Activated T-cell treated with anti-CD3 and anti-CD28 coated beads, Interleukin-2, amount 50 U/mL, for 4 hours (primary cell): ENCODE measurements around the gene PDILT. TPM values are rescaled to one million over a fixed set of nuclear protein-coding genes. Genes with fewer than 3 reads are reported as not detected.

ENCODE experiments used
- ATAC-seq, 2 donors: fragments of 200-7000 bp; cut with Tn5 transposase; one replicate each; pipeline ENCODE4 v1.10.0; 2021
- DNase-seq: peaks from one replicate; pipeline ENCODE4 v3.0.0-alpha.2; 2020
- H3K27me3 Mint-ChIP-seq: one replicate; pipeline ENCODE4 v1.8.0; 2021; ENCODE audit warnings: low read depth, mixed read lengths
- H3K36me3 Mint-ChIP-seq: one replicate; pipeline ENCODE4 v1.8.0; 2022; ENCODE audit warnings: mixed read lengths; ENCODE audit not compliant: insufficient read depth
- H3K4me1 Mint-ChIP-seq: one replicate; pipeline ENCODE4 v1.8.0; 2021; ENCODE audit warnings: low read depth, mixed read lengths
- H3K4me3 Mint-ChIP-seq: one replicate; pipeline ENCODE4 v1.8.0; 2021; ENCODE audit warnings: mild to moderate bottlenecking, moderate library complexity, mixed read lengths
- H3K9me3 Mint-ChIP-seq: one replicate; pipeline ENCODE4 v1.8.0; 2021; ENCODE audit warnings: mixed read lengths
- total RNA-seq, 3 donors: library from RNA; stranded (reverse); gene quantifications; one replicate each; pipeline ENCODE4 v1.2.1, GENCODE V29; 2021

Gene PDILT
- total RNA-seq, 3 donors from 2014 or later = not detected

DNA sequence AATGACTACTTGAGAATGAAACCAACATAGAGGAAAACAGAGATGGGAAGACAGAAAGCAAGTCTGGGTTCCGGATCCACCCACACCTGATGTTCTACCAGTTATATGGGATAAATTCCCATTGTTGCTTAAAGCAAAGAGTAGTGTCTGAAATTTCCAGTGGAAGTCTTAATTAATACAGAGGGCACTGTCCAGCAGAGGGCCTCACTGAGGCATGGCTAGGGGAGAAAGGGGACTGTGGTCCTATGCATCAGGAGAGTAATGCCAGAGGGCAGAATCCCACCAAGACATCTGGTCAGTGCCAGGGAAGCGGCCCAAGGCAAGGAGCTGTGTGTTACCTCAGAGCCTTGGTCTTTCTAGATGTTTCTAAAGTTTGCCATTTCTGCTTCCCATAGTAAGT lies 44.5 kb downstream of the PDILT start:
- Mint-ChIP-seq H3K4me1 (no peaks in the 10 kb centered on the region), H3K27me3 (peaks cover 17% of the 10 kb centered on the region), H3K36me3 (no peaks in the 10 kb centered on the region), H3K9me3 (no peaks in the 10 kb centered on the region), H3K4me3 (no peak overlapping the region)
- DNase-seq (no peak), ATAC-seq (no peak)

DNA sequence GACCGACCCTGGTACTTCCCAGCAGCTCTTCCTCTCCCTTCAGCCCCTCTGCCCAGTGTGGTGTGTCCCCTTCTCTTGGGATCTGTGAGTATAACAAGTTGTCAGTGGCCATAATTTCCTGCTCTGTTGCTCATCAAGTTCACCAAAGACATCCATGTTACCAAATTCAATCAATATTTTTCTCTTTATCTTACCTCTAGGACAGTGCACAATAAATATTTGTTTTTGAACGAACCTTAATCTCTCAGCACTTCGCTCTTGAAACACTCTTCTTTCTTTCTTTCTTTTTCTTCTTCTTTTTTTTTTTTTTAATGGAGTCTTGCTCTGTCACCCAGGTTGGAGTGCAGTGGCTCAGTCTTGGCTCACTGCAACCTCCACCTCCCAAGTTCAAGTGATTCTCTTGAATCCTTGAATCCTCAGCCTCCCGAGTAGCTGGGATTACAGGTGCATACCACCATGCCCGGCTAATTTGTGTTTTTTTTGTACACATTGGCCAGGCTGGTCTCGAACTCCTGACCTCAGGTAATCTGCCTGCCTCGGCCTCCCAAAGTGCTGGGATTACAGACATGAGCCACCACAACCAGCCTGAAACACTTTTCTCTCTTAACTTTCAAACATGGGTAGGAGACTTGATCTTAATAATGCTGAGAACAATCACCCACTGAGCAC lies 49.3 kb downstream of the PDILT start:
- no peak overlapping the region for H3K4me3 Mint-ChIP-seq

DNA sequence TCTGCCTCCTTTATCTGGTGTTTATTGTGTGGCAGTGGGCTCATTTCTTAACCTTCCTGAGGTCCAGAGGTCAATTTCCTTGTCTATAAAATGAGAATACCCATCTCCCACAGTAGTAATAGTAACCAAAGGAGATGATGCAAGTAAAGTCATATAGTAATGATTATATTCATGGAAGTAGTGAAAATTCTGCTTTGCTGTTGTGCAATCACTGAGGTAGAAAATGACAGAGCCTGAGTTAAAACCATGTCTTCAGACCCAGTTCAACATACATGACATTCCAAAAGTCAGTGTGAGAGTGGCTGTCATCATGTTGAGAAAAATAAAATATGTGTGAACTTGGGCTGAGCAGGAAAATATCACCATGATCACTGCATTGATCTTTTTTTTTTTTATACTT lies 51.2 kb downstream of the PDILT start:
- no peaks in the 10 kb centered on the region for H3K4me1 Mint-ChIP-seq
- no peaks in the 10 kb centered on the region for H3K36me3 Mint-ChIP-seq
- no peak overlapping the region for H3K4me3 Mint-ChIP-seq
- no peaks in the 10 kb centered on the region for H3K9me3 Mint-ChIP-seq
- ATAC-seq (no peak), DNase-seq (no peak)
- peaks cover 20% of the 10 kb centered on the region for H3K27me3 Mint-ChIP-seq

More for the DNA sequence above, 49.3 kb downstream of the PDILT start:
- H3K4me1 Mint-ChIP-seq = no peaks in the 10 kb centered on the region
- ATAC-seq (no peak), DNase-seq (no peak)
- H3K9me3 Mint-ChIP-seq = no peaks in the 10 kb centered on the region
- no peaks in the 10 kb centered on the region for H3K36me3 Mint-ChIP-seq
- peaks cover 20% of the 10 kb centered on the region for H3K27me3 Mint-ChIP-seq

DNA sequence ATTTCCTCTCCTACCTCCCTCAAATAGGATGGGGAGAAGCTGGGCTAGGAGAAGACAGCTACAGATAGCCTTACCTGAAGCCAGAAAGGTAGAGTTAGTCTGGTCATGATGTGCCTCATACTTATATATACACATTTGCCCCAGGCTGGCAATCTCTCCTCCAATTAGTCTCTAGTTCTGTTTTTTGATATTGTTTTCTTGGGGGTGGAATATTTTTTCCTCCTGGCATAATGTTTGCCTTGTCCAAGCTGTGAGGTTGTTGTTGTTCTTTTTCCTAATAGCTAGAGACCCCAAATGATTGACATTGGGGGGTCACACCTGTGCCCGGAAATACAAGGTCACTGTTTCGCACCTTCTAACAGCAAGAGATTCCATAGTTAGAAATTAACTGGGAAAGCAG lies 51.9 kb downstream of the PDILT start, which contains the start of gene UMOD:
TSS of gene UMOD (minus strand) at position 101 of the 400 bp plus-strand sequence. CDS start 1,978 bp downstream, outside the sequence.
- ATAC-seq = no peak
- Mint-ChIP-seq H3K36me3 (no peaks in the 10 kb centered on the region), H3K27me3 (peaks cover 20% of the 10 kb centered on the region), H3K4me1 (no peaks in the 10 kb centered on the region), H3K4me3 (no peak within 1 kb of the TSS), H3K9me3 (no peaks in the 10 kb centered on the region)
- no peak for DNase-seq

DNA sequence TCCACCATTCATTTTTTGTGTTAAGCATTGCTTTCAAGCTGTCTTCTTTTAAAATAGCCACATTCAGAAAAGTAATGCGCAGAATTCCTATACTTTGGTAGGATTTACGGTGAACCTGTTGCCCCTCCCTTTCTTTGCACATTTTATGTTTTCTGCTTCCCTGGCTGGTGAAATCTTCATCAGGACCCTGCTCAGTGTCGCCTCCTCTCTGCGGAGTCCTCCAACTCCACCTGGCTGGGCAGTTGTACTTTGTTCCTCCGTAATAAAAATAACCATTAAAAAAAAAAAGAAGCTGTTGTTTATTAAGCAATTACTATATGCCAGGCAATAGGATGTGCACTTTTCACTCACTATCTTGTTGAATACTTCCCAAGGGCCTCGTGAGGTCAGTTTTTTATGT lies 54.9 kb downstream of the PDILT start:
- ATAC-seq = no peak
- H3K36me3 Mint-ChIP-seq = no peaks in the 10 kb centered on the region
- H3K27me3 Mint-ChIP-seq = peaks cover 6% of the 10 kb centered on the region
- H3K9me3 Mint-ChIP-seq = no peaks in the 10 kb centered on the region
- no peaks in the 10 kb centered on the region for H3K4me1 Mint-ChIP-seq
- no peak for DNase-seq
- H3K4me3 Mint-ChIP-seq = no peak overlapping the region

DNA sequence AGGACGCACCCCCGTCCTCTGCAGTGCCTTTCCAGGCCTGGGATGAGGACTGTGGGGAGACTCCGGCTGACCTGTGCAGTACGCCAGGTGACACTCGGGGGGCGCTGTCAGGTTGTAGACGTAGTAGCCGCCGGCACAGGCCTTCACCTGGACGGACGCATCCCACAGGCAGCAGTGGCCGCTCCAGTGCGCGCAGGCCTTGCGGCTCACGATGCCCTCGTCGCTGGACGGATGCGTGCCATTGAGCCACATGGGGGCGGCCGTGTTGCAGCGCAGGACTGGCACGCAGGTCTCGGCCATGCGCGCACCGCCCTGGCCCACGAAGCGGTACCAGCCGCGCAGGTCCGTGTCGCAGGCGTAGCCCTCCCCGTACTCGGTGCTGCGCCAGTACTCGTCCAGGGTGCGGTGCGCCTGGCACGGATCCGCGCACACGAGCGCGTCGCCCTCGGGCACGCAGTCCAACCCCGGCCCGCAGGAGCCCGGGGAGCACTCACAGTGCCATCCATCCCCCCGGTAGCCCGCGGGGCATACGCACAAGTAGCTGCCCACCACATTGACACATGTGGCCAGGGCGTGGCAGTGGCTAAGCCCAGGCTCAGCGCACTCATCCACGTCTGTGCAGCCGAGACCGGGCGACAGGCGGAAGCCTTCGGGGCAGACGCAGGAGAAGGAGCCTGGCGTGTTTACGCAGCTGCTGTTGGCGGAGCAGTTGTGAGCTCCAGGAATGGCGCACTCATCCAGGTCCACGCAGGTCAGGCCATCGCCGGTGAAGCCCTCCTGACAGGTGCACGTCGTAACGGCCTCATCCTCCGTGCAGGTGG lies 56.0 kb downstream of the PDILT start:
- no peaks in the 10 kb centered on the region for H3K4me1 Mint-ChIP-seq
- H3K4me3 Mint-ChIP-seq = no peak overlapping the region
- no peaks in the 10 kb centered on the region for H3K9me3 Mint-ChIP-seq
- H3K36me3 Mint-ChIP-seq = no peaks in the 10 kb centered on the region
- DNase-seq = no peak
- H3K27me3 Mint-ChIP-seq = peaks cover 1% of the 10 kb centered on the region
- no peak for ATAC-seq

DNA sequence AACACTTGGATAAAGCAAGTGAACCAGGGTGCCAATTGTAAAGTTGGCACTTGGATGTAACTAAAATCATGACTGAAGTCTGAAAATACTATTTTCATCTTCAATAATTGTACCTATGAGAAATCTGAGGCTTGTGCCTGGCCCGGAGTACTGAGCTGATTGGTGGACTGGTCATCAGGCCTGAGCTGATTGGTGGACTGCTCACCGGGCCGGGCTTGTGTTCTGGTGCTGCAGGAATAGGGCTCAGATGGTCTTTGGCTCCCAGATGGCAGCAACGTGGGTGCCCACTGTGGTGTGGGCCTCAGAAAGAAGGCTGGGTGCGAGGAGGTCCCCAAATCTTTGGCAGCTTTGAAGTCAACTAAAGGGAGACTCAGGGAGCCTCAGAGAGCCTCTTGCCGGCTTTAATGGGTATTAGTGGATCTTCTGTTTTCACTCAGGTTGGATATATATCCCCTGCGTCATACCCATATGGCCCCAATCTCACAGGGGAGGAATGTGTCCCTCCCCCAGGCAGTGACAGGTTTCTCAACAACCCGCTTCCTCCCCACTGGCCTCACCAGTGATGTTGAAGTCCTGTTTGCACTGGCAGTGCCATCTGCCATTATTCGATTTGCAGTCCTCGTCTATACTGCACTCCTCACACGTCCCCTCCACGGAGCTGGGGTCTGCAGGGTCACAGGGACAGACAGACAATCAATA lies 56.7 kb downstream of the PDILT start:
- DNase-seq (no peak), ATAC-seq (no peak)
- H3K4me1 Mint-ChIP-seq = no peaks in the 10 kb centered on the region
- H3K27me3 Mint-ChIP-seq = peaks cover 1% of the 10 kb centered on the region
- H3K36me3 Mint-ChIP-seq = no peaks in the 10 kb centered on the region
- no peak overlapping the region for H3K4me3 Mint-ChIP-seq
- H3K9me3 Mint-ChIP-seq = no peaks in the 10 kb centered on the region

DNA sequence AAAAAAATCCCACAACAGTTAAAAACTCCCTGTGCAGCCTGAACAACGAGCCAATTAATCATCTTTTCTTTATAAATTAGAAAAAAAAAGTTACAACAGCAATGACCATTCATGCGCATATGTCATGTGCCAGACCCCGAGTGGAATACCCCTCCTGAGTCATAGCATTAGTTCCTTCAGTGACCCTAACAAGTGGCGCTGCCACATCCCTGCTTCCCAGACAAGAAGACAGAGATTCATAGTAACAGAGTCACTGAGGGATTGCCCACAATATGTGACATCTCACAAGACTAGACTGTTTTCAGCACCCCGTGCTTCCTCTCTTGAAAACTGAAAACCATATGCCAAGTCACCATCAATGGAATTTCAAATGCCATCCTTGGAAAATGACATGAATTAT lies 59.9 kb downstream of the PDILT start:
- H3K9me3 Mint-ChIP-seq = no peaks in the 10 kb centered on the region
- ATAC-seq (no peak), DNase-seq (no peak)
- no peak overlapping the region for H3K4me3 Mint-ChIP-seq
- H3K27me3 Mint-ChIP-seq = no peaks in the 10 kb centered on the region
- no peaks in the 10 kb centered on the region for H3K4me1 Mint-ChIP-seq
- H3K36me3 Mint-ChIP-seq = no peaks in the 10 kb centered on the region

DNA sequence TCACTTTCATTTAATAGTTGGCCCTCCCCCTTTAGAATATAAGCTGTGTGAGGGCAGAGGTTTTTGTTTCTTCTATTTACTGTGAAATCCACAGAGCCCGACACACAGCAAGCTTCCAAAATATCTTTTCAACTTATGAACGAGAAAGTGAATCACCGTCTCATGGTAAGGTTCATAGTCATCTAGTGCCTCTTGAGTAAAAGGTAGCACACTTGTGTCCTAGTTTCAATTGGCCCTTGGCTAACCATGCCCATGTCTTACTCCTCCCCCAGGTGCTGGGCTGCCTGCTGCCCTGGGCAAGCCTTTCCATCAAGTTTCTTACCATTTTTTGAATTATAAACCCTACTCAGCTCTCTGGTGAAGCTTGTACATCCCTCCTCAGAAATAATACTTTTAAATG lies 64.8 kb downstream of the PDILT start:
- no peak overlapping the region for H3K4me3 Mint-ChIP-seq
- no peak for ATAC-seq
- H3K4me1 Mint-ChIP-seq = no peaks in the 10 kb centered on the region
- H3K27me3 Mint-ChIP-seq = peaks cover 3% of the 10 kb centered on the region
- no peaks in the 10 kb centered on the region for H3K36me3 Mint-ChIP-seq
- H3K9me3 Mint-ChIP-seq = no peaks in the 10 kb centered on the region
- no peak for DNase-seq

DNA sequence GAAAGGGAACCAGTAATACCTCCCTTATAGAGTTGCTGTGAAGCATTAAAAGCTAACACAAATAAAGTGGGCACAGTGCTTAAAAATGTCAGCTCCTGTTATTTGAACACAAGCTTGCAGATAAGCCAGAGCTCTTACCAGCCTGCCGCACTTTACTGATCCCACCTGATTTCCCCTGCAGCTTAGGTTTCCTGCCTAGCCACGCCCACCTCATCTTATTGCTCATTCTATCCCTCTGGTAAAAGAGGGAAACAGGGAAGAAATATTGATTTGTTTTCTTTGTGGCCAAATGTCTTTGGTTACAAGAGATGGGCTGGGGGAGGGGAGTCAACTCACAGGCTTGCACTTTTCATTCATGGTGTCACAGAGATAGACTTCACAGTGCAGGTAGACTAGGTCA lies 67.6 kb downstream of the PDILT start:
- Mint-ChIP-seq H3K4me3 (no peak overlapping the region), H3K9me3 (no peaks in the 10 kb centered on the region), H3K4me1 (no peaks in the 10 kb centered on the region), H3K27me3 (peaks cover 6% of the 10 kb centered on the region), H3K36me3 (no peaks in the 10 kb centered on the region)
- ATAC-seq = no peak
- DNase-seq = no peak

DNA sequence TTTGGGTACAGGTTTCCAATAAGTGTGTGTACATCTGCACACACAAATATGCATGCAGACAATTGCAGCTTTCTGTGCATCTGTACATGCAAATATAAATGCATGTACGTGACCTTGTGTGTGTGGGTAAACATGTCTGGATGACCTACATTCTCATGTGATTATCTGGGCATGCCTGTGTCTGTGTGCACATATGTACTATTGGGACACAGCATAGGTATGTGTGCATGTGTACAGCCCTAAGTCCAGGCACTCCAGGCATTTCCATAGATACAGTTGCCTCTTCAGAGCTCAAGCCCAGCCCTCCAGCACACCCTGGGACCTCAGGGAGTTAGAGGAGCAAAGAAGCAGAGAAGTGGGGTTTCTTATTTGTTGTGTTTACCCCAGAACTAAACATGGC lies 70.1 kb downstream of the PDILT start:
- H3K4me1 Mint-ChIP-seq = no peaks in the 10 kb centered on the region
- no peaks in the 10 kb centered on the region for H3K36me3 Mint-ChIP-seq
- H3K9me3 Mint-ChIP-seq = no peaks in the 10 kb centered on the region
- ATAC-seq (no peak), DNase-seq (no peak)
- H3K4me3 Mint-ChIP-seq = no peak overlapping the region
- H3K27me3 Mint-ChIP-seq = peaks cover 6% of the 10 kb centered on the region

DNA sequence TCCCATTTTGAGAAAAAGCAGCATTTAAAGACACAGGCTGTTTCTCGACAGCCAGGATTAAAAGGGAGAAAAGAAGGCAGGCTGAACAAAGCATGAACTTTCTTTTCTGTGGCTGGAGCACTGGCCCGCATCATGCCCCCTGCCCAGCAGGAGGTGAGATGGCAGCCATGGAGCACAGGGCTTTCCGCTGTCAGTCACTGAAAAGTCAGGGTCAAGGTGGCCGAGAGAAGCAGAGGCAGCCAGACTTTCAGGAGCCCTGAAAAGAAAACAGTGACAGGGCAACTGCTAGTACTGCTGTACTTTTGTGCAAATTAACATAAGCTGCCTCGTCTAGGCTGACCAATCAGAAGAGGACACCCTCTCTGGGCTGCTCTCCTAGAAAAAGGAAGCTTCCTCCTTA lies 71.4 kb downstream of the PDILT start:
- no peak for ATAC-seq

DNA sequence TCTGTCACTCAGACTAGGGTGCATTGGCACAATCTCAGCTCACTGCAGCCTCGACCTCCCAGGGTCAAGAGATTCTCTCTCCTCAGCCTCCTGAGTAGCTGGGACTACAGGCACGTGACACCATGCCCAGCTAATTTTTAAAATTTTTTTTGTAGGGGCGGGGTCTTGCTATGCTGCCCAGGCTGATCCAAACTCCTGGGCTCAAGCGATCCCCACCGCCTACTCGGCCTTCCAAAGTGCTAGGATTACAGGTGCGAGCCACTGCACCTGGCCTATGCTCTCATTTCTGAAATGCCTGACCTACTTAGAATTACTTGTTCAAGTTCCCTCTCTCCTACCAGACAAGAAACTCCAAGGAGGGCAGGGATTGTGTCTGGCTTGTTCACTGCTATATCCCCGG lies 72.1 kb downstream of the PDILT start:
- no peaks in the 10 kb centered on the region for H3K4me1 Mint-ChIP-seq
- ATAC-seq = no peak
- peaks cover 6% of the 10 kb centered on the region for H3K27me3 Mint-ChIP-seq
- no peaks in the 10 kb centered on the region for H3K9me3 Mint-ChIP-seq
- no peaks in the 10 kb centered on the region for H3K36me3 Mint-ChIP-seq
- DNase-seq = no peak
- H3K4me3 Mint-ChIP-seq = no peak overlapping the region

More for the DNA sequence above, 71.4 kb downstream of the PDILT start:
- H3K4me3 Mint-ChIP-seq = no peak overlapping the region
- H3K36me3 Mint-ChIP-seq = no peaks in the 10 kb centered on the region
- H3K4me1 Mint-ChIP-seq = no peaks in the 10 kb centered on the region
- peaks cover 6% of the 10 kb centered on the region for H3K27me3 Mint-ChIP-seq
- DNase-seq = no peak
- H3K9me3 Mint-ChIP-seq = no peaks in the 10 kb centered on the region

DNA sequence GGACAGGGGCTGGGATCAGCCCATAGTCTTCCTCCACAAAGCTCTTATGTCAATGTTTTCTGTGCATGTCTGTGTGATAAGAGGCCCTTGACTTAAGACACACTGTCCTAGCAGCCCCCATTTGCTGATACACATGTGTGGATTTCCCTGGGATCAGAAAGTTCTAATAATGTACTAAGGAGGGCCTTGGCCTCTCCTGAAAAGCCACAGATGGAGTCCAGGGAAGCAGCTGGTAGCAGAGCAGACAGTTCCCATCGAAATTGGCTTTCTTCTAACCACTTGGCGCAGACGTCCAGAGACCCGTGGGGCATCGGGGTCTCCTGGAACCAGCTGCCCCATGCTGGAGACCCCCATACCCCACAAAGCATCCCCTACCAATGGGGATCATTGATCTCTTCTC lies 72.9 kb downstream of the PDILT start:
- no peaks in the 10 kb centered on the region for H3K4me1 Mint-ChIP-seq
- no peaks in the 10 kb centered on the region for H3K9me3 Mint-ChIP-seq
- ATAC-seq = no peak
- peaks cover 4% of the 10 kb centered on the region for H3K27me3 Mint-ChIP-seq
- no peaks in the 10 kb centered on the region for H3K36me3 Mint-ChIP-seq
- H3K4me3 Mint-ChIP-seq = no peak overlapping the region
- DNase-seq = no peak
